ENCODE data around the gene PNO1. TPM values are rescaled to one million over a fixed set of nuclear protein-coding genes. Genes with fewer than 3 reads are reported as not detected.
A peak's percentile ranks its signal among the peaks of the same experiment; 100 is the strongest.
"Not testable (repeated sequence)": the region's sequence is repeated elsewhere in the genome, so short reads cannot be mapped to it uniquely, and the experiment has no call there.

Gene PNO1
- total RNA-seq (2014; rRNA removed; shearing (Covaris generic)), result 24.0 and 25.6 TPM in 2 replicates

- DNase-seq (ENCODE audit: low read depth), result peak; percentile 90
Measured at GRCh38 chr2:68157402-68158133, at the start of gene PNO1. Gene PNO1 (plus strand): TSS chr2:68157888. CDS start chr2:68157935, 47 bp downstream.

GRCh38 chr2:68108120-68108519, 49.6 kb upstream of the PNO1 start:
- DNase-seq (ENCODE audit: low read depth), result no peak

- peak; percentile 37 for DNase-seq (ENCODE audit: low read depth)
Measured at GRCh38 chr2:68110102-68110501, 47.6 kb upstream of the PNO1 start.

GRCh38 chr2:68115965-68116364, 41.7 kb upstream of the PNO1 start:
- DNase-seq (ENCODE audit: low read depth), result no peak

- DNase-seq (ENCODE audit: low read depth), result not testable (repeated sequence)
Measured at GRCh38 chr2:68117922-68118321, 39.8 kb upstream of the PNO1 start.

GRCh38 chr2:68118816-68119215, 38.9 kb upstream of the PNO1 start:
- no peak for DNase-seq (ENCODE audit: low read depth)

GRCh38 chr2:68119504-68119903, 38.2 kb upstream of the PNO1 start:
- no peak for DNase-seq (ENCODE audit: low read depth)

- DNase-seq (ENCODE audit: low read depth), result peak; percentile 70
Measured at GRCh38 chr2:68121873-68122679, 35.6 kb upstream of the PNO1 start.

GRCh38 chr2:68122680-68122964, 35.1 kb upstream of the PNO1 start:
- no peak for DNase-seq (ENCODE audit: low read depth)

GRCh38 chr2:68124321-68124720, 33.4 kb upstream of the PNO1 start:
- no peak for DNase-seq (ENCODE audit: low read depth)

- no peak for DNase-seq (ENCODE audit: low read depth)
Measured at GRCh38 chr2:68125821-68126220, 31.9 kb upstream of the PNO1 start.

- no peak for DNase-seq (ENCODE audit: low read depth)
Measured at GRCh38 chr2:68126561-68126960, 31.1 kb upstream of the PNO1 start.

GRCh38 chr2:68127358-68128242, 30.1 kb upstream of the PNO1 start:
- DNase-seq (ENCODE audit: low read depth), result no peak

GRCh38 chr2:68134120-68134519, 23.6 kb upstream of the PNO1 start:
- DNase-seq (ENCODE audit: low read depth), result no peak

GRCh38 chr2:68134554-68134953, 23.1 kb upstream of the PNO1 start:
- DNase-seq (ENCODE audit: low read depth), result no peak

- no peak for DNase-seq (ENCODE audit: low read depth)
Measured at GRCh38 chr2:68135448-68136320, 22.0 kb upstream of the PNO1 start.

- DNase-seq (ENCODE audit: low read depth), result no peak
Measured at GRCh38 chr2:68141875-68142274, 15.8 kb upstream of the PNO1 start.

- DNase-seq (ENCODE audit: low read depth), result no peak
Measured at GRCh38 chr2:68151037-68151436, 6.7 kb upstream of the PNO1 start.

GRCh38 chr2:68152681-68153347, 4.9 kb upstream of the PNO1 start:
- DNase-seq (ENCODE audit: low read depth), result no peak

- DNase-seq (ENCODE audit: low read depth), result no peak
Measured at GRCh38 chr2:68155618-68156017, 2.1 kb upstream of the PNO1 start.

- DNase-seq (ENCODE audit: low read depth), result no peak
Measured at GRCh38 chr2:68156419-68156818, 1.3 kb upstream of the PNO1 start.

Data from M059J (cell line).